VCaP (cell line): ENCODE measurements around the gene WDR89.

Source experiments
- H3K27ac ChIP-seq: fragments of 450-650 bp; 2 replicates; pipeline ENCODE4 v1.5.1; 2017
- TF ChIP-seq, protein P1 (sequence below): fragments of 450-650 bp; conservative IDR thresholded peaks from 2 replicates; pipeline ENCODE4 v1.5.1; 2017; ENCODE audit warnings: mild to moderate bottlenecking, moderate library complexity

Gene WDR89

DNA sequence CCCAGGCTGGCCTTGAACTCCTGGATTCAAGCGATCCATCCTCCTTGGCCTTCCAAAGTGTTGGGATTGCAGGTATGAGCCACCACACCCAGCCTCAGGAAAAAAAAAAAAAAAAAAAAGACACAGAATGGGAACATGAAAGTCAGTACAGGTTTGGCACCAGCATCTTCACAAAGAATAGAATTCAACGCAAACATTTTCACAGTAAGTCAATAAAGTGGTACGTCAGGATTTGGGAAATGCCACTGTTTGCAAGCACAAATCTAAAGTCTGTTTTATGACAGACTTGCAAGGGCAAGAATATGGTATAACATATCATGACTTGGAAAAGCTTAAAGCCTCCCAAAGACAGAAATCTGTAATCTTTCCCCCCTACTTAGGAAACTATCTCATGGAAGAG is 34.9 kb upstream of the WDR89 start:
- H3K27ac ChIP-seq: peak overlapping the region; percentile 85

GRCh38 chr14:63673886-63674497 is 32.3 kb upstream of the WDR89 start:
- TF ChIP-seq, protein P1, sequence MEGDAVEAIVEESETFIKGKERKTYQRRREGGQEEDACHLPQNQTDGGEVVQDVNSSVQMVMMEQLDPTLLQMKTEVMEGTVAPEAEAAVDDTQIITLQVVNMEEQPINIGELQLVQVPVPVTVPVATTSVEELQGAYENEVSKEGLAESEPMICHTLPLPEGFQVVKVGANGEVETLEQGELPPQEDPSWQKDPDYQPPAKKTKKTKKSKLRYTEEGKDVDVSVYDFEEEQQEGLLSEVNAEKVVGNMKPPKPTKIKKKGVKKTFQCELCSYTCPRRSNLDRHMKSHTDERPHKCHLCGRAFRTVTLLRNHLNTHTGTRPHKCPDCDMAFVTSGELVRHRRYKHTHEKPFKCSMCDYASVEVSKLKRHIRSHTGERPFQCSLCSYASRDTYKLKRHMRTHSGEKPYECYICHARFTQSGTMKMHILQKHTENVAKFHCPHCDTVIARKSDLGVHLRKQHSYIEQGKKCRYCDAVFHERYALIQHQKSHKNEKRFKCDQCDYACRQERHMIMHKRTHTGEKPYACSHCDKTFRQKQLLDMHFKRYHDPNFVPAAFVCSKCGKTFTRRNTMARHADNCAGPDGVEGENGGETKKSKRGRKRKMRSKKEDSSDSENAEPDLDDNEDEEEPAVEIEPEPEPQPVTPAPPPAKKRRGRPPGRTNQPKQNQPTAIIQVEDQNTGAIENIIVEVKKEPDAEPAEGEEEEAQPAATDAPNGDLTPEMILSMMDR: no peak
- H3K27ac ChIP-seq: no peak overlapping the region

More for the DNA sequence above, 34.9 kb upstream of the WDR89 start:
- TF ChIP-seq, protein P1: no peak

DNA sequence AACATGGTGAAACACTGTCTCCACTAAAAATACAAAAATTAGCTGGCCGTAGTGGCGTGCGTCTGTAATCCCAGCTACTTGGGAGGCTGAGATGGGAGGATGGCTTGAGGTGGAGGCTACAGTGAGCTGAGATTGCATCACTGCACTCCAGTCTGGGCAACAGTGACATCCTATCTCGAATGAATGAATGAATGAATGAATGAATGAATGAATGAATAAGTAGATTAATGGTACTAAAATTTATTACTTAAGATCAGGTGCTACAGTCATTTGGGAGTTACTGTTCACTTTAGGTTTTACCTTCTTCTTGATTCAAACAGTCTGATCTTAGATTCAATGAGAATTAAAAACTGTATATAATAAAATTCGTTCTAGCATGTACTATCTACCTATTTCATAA is 31.6 kb upstream of the WDR89 start:
- TF ChIP-seq, protein P1: no peak
- H3K27ac ChIP-seq: peak overlapping the region; percentile 21; the same call in 1 of the 2 replicates

GRCh38 chr14:63672417-63673180 is 30.9 kb upstream of the WDR89 start:
- TF ChIP-seq, protein P1: no peak
- H3K27ac ChIP-seq: peak overlapping the region; percentile 21

- TF ChIP-seq, protein P1: no peak
- peak overlapping the region; percentile 21 for H3K27ac ChIP-seq
These were observed 30.3 kb upstream of the WDR89 start for GRCh38 chr14:63671987-63672386.

- H3K27ac ChIP-seq: no peak overlapping the region
- TF ChIP-seq, protein P1: no peak
These were observed 29.0 kb upstream of the WDR89 start for GRCh38 chr14:63670692-63671091.

DNA sequence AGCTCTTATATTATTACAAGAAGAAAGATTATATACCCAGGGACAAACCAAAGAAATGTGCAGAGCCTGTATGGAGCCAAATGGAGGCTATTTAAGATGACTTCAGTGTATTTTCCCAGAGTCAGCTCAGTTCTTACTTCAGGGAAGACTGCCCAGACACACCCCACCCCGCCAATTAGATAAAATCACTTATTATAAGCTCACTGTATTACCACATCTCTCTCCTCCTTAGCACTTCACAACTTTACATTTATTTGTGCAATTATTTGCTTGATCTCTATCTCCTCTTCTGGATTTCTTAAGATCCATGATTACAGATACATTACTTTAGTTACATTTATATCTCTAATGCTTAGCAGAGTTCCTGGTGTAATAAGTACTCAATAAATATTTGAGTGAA is 24.7 kb upstream of the WDR89 start:
- TF ChIP-seq, protein P1: no peak
- H3K27ac ChIP-seq: no peak overlapping the region
